ENCODE data around the gene AP1M2.
A peak's percentile ranks its signal among the peaks of the same experiment; 100 is the strongest.
"Not testable (repeated sequence)": the region's sequence is repeated elsewhere in the genome, so short reads cannot be mapped to it uniquely, and the experiment has no call there.

AP1M2 gene

GRCh38 chr19:10602330-10603083, 15.4 kb upstream of the AP1M2 start:
- peak; percentile 57 for DNase-seq (ENCODE audit: low read depth, low spot score)

- DNase-seq (ENCODE audit: low read depth, low spot score): peak; percentile 36
These were observed 14.9 kb upstream of the AP1M2 start for GRCh38 chr19:10601999-10602329.

- no peak for DNase-seq (ENCODE audit: low read depth, low spot score)
These were observed 13.0 kb upstream of the AP1M2 start for GRCh38 chr19:10600149-10600548.

GRCh38 chr19:10593820-10594637, 6.9 kb upstream of the AP1M2 start:
- DNase-seq (ENCODE audit: low read depth, low spot score): peak; percentile 68

GRCh38 chr19:10593148-10593547, 6.0 kb upstream of the AP1M2 start:
- DNase-seq (ENCODE audit: low read depth, low spot score): no peak

GRCh38 chr19:10587839-10588150, 683 bp upstream of the AP1M2 start:
- no peak for DNase-seq (ENCODE audit: low read depth, low spot score)

GRCh38 chr19:10586396-10586795, 716 bp downstream of the AP1M2 start:
- DNase-seq (ENCODE audit: low read depth, low spot score): no peak

- no peak for DNase-seq (ENCODE audit: low read depth, low spot score)
These were observed 3.9 kb downstream of the AP1M2 start for GRCh38 chr19:10583036-10583776.

- no peak for DNase-seq (ENCODE audit: low read depth, low spot score)
These were observed 5.0 kb downstream of the AP1M2 start for GRCh38 chr19:10582091-10582490.

GRCh38 chr19:10580979-10581631, 6.0 kb downstream of the AP1M2 start:
- DNase-seq (ENCODE audit: low read depth, low spot score): peak; percentile 93

- no peak for DNase-seq (ENCODE audit: low read depth, low spot score)
These were observed 9.2 kb downstream of the AP1M2 start for GRCh38 chr19:10577951-10578350.

GRCh38 chr19:10575011-10575716, 11.9 kb downstream of the AP1M2 start:
- no peak for DNase-seq (ENCODE audit: low read depth, low spot score)

GRCh38 chr19:10574462-10574861, 12.7 kb downstream of the AP1M2 start:
- DNase-seq (ENCODE audit: low read depth, low spot score): no peak

GRCh38 chr19:10573793-10574192, 13.3 kb downstream of the AP1M2 start:
- not testable (repeated sequence) for DNase-seq (ENCODE audit: low read depth, low spot score)

GRCh38 chr19:10568826-10569651, 18.1 kb downstream of the AP1M2 start, which contains the start of gene CDKN2D:
TSS of gene CDKN2D (minus strand) at chr19:10568979. CDS start at chr19:10568653, 326 bp downstream.
- peak; percentile 100 for DNase-seq (ENCODE audit: low read depth, low spot score)

GRCh38 chr19:10568062-10568825, 18.9 kb downstream of the AP1M2 start:
- DNase-seq (ENCODE audit: low read depth, low spot score): peak; percentile 77

GRCh38 chr19:10567656-10568055, 19.5 kb downstream of the AP1M2 start:
- no peak for DNase-seq (ENCODE audit: low read depth, low spot score)

- DNase-seq (ENCODE audit: low read depth, low spot score): no peak
These were observed 20.3 kb downstream of the AP1M2 start for GRCh38 chr19:10566658-10567410.

GRCh38 chr19:10566408-10566657, 20.8 kb downstream of the AP1M2 start:
- DNase-seq (ENCODE audit: low read depth, low spot score): no peak

All from ELF-1 (cell line).